Measurements from ENCODE around the gene KRTCAP2.

DNA sequence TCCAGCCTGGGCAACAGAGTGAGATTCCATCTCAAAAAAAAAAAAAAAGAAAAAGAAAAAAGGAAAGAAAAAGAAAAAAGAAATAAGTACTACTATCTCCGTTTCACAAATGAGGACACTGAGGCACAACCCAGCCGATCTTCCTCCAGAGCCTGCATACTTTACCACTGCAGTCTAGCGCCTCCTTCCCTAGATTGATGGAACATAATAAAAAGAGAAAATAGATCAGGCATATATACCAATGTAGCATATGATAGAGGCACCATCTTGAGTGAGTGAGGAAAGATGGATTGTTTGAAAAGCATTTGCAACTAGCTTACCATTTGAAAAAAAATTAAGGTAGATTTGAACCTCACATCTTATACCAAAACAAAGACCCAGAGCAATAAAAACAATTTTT, 27.6 kb downstream of the KRTCAP2 start:
- TF ChIP-seq EP300 (IDR thresholded peaks at IDR 0.05) (no peak), CTCF (IDR thresholded peaks at IDR 0.05) (no peak), POLR2A (IDR thresholded peaks at IDR 0.05) (no peak)
